ENCODE measurements around the gene UACA.

DNA sequence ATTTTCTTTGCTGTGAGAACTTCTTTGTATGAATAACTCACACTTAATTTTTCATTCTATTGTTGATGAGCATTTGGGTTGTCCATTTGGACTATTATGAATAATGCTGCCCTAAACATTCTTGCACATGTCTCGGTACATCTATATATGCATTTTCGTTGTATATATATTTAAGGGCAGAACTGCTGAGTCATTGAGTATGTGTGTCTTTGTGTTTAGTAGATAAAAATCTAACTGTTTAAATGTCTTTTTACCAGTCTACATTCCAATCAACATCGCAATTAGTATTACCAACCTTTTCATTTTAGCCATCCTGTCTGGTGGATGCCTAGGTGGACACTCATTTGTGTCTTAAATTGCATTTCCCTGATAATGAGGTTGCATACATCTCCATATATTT lies 144.4 kb downstream of the UACA start:
- no peak for TF ChIP-seq CTCF (IDR thresholded peaks at IDR 0.05)
- no peak for TF ChIP-seq POLR2AphosphoS5 (IDR thresholded peaks at IDR 0.05)
- TF ChIP-seq POLR2A (IDR thresholded peaks at IDR 0.05) = no peak
